ENCODE results near the gene DGUOK.

DNA sequence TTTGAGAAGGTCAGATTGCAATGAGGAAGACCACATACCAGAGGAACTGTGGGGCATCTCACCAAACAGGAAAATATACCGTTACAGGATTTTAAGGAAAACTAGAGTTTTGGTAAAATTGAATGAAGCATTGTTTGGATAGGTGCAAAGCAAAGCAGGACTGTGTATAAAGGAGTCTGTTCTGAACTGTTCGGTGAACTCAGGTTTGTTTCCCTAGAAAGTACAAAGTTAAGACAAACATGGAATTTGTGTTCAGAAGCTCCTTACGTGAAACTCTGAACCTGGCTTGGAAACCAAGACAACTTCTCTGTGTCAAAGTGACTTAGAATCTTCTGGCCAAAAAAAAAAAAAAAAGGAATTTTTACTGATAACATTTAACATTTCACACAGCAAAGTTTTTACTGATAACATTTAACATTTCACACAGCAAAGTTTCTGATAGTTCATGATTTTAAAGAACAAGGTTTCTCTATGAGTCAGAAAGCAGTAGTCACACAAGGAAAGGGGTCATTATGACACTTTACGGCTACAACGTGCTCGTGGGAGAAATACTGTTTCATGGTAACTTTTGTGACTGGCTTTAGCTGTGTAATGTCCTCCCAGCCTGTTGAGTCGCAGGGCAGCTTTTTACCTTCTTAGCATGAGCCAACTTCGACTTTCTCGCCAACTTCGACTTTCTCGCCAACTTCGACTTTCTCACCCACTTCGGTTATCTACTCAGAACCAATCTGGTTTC is 36.9 kb downstream of the DGUOK start:
- TF ChIP-seq CTCF (IDR thresholded peaks at IDR 0.05; ENCODE audit: poor library complexity, severe bottlenecking): no peak
- TF ChIP-seq EP300 (conservative IDR thresholded peaks at IDR 0.05; ENCODE audit: poor library complexity, severe bottlenecking): no peak
- TF ChIP-seq RAD21 (conservative IDR thresholded peaks at IDR 0.05): no peak

All from neural cell (in vitro differentiated cells).